Measurements from ENCODE around the gene CABYR. TPM values are rescaled to one million over a fixed set of nuclear protein-coding genes. Genes with fewer than 3 reads are reported as not detected.
A peak's percentile ranks its signal among the peaks of the same experiment; 100 is the strongest.

Gene CABYR
- total and polyA plus RNA-seq, 2 experiments from 2014 or later: 1.7 to 2.6 TPM

DNA sequence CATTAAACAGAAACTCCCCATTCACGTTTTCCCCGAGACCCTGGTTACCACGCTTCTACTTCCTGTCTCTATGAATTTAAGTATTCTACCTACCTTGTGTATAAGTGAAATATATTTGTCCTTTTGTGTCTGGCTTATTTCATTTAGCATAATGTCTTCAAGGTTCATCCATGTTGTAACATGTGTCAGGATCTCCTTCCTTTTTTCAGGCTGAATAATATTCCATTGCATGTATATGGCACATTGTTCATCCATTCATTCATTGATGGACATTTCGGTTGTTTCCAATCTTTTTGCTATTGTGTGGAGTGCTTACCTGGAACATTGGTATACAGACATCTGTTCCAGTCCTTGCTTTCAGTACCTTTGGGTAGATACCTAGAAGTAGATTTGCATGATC is 18.2 kb upstream of the CABYR start:
- Histone ChIP-seq H3K4me1 (ENCODE audit: low read depth) (no peaks in the 10 kb centered on the region), H3K9me3 (ENCODE audit: low read depth) (no peaks in the 10 kb centered on the region), H3K27ac (no peak overlapping the region), H3K36me3 (no peaks in the 10 kb centered on the region), H3K27me3 (no peaks in the 10 kb centered on the region), H3K4me3 (no peak overlapping the region)
- no peak for DNase-seq (ENCODE audit: low read depth in 1 of 2, low spot score in 1 of 2)
- TF ChIP-seq, protein P1, sequence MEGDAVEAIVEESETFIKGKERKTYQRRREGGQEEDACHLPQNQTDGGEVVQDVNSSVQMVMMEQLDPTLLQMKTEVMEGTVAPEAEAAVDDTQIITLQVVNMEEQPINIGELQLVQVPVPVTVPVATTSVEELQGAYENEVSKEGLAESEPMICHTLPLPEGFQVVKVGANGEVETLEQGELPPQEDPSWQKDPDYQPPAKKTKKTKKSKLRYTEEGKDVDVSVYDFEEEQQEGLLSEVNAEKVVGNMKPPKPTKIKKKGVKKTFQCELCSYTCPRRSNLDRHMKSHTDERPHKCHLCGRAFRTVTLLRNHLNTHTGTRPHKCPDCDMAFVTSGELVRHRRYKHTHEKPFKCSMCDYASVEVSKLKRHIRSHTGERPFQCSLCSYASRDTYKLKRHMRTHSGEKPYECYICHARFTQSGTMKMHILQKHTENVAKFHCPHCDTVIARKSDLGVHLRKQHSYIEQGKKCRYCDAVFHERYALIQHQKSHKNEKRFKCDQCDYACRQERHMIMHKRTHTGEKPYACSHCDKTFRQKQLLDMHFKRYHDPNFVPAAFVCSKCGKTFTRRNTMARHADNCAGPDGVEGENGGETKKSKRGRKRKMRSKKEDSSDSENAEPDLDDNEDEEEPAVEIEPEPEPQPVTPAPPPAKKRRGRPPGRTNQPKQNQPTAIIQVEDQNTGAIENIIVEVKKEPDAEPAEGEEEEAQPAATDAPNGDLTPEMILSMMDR (IDR thresholded peaks at IDR 0.05; ENCODE audit: low read depth, low read length): no peak

- no peaks in the 10 kb centered on the region for H3K4me1 ChIP-seq (ENCODE audit: low read depth)
- H3K27ac ChIP-seq: no peak overlapping the region
- no peaks in the 10 kb centered on the region for H3K9me3 ChIP-seq (ENCODE audit: low read depth)
- H3K36me3 ChIP-seq: no peaks in the 10 kb centered on the region
- H3K27me3 ChIP-seq: no peaks in the 10 kb centered on the region
- no peak overlapping the region for H3K4me3 ChIP-seq
- TF ChIP-seq, protein P1 (IDR thresholded peaks at IDR 0.05; ENCODE audit: low read depth, low read length): no peak
- DNase-seq (ENCODE audit: low read depth in 1 of 2, low spot score in 1 of 2): no peak
Measured at GRCh38 chr18:24121625-24122024, 17.2 kb upstream of the CABYR start.

DNA sequence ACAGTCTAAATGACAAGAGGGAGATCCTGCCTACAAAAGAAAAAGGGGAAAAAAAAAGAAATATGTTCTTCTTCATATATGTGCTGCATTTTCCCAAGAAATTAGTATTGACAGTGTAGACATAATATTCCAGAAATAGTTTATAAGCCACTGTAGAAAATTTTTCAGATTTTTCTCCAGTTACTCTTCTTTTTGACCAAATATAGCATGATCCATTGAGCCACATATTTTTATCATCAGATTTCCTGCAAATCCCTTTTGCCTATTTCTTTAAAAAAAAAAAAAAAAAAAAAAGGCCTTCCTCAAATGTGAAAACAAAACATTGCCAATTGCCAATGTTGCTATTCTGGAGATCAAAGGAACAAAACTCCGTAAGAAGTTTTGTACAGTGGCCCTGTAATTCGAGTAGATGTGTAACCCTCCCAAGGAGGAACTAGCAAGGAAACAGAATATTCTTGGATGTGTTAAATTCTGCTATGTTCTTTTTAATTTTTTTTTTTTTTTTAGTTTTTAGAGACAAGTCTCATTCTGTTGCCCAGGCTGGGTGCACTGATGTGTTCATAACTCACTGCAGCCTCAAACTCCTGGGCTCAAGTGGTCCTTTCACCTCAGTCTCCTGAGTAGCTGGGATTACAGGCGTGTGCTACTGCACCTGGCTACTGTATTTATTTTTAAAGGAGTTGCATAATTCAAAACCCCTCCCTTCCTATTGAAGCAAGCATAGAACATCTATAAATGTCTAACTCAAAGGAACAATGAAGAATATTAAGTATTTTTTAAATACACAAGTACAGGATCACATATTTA is 12.5 kb upstream of the CABYR start:
- Histone ChIP-seq H3K9me3 (ENCODE audit: low read depth) (no peaks in the 10 kb centered on the region), H3K4me3 (no peak overlapping the region), H3K36me3 (no peaks in the 10 kb centered on the region), H3K27ac (no peak overlapping the region), H3K4me1 (ENCODE audit: low read depth) (no peaks in the 10 kb centered on the region), H3K27me3 (no peaks in the 10 kb centered on the region)
- DNase-seq (ENCODE audit: low read depth in 1 of 2, low spot score in 1 of 2): peak in 1 of 2 donors; percentile 9
- TF ChIP-seq, protein P1 (IDR thresholded peaks at IDR 0.05; ENCODE audit: low read depth, low read length): no peak

- Histone ChIP-seq H3K27me3 (no peaks in the 10 kb centered on the region), H3K4me1 (ENCODE audit: low read depth) (no peaks in the 10 kb centered on the region), H3K27ac (no peak overlapping the region), H3K4me3 (no peak overlapping the region), H3K9me3 (ENCODE audit: low read depth) (no peaks in the 10 kb centered on the region), H3K36me3 (no peaks in the 10 kb centered on the region)
- DNase-seq (ENCODE audit: low read depth in 1 of 2, low spot score in 1 of 2): no peak
- TF ChIP-seq, protein P1 (IDR thresholded peaks at IDR 0.05; ENCODE audit: low read depth, low read length): no peak
Measured at GRCh38 chr18:24127735-24128134, 11.1 kb upstream of the CABYR start.

DNA sequence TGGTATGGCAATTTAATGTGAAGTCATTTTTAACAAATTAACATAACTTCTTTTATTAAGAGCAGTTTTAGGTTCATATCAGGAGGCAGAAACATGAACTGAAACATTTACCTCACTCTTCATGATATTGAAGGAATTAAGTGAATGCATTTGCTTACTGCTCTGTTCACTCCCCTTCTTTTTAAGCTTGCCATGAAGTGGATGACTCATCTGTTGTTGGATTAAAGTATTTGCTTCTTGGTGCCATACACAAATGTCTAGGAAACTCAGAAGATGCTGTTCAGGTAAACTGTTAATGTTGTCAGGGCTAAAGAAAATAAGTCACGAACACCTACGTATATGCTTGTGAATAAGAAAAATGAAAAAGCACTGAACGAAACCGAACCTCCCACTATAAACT is 10.2 kb upstream of the CABYR start:
- Histone ChIP-seq H3K27me3 (no peaks in the 10 kb centered on the region), H3K27ac (no peak overlapping the region), H3K36me3 (peaks cover 2% of the 10 kb centered on the region), H3K4me1 (ENCODE audit: low read depth) (no peaks in the 10 kb centered on the region), H3K4me3 (no peak overlapping the region), H3K9me3 (ENCODE audit: low read depth) (no peaks in the 10 kb centered on the region)
- TF ChIP-seq, protein P1 (IDR thresholded peaks at IDR 0.05; ENCODE audit: low read depth, low read length): no peak
- no peak for DNase-seq (ENCODE audit: low read depth in 1 of 2, low spot score in 1 of 2)
